Transverse colon (tissue), 4 donors: ENCODE measurements around the gene SCAMP4.

Experiments used
- CTCF ChIP-seq, 5 experiments: fragments of 200-600 bp in 3 of 5; fragments of 450-650 bp in 2 of 5; sonication (generic) in 3 of 5; IDR thresholded peaks; 1 replicate in 2 of 5; 2 replicates in 3 of 5; pipeline ENCODE4 v1.5.1; 2016 to 2017; ENCODE audit warnings: antibody characterized with exemption in 5 of 5, inconsistent platforms in 3 of 5, mild to moderate bottlenecking in 2 of 5, moderate library complexity in 1 of 5
- EP300 ChIP-seq: sonication (generic); formaldehyde crosslinking; IDR thresholded peaks from one replicate; pipeline ENCODE4 v1.6.1; 2017; ENCODE audit warnings: antibody characterized with exemption, low read depth
- POLR2A ChIP-seq: fragments of 450-650 bp; IDR thresholded peaks from one replicate; pipeline ENCODE4 v1.6.1; 2016; ENCODE audit warnings: antibody characterized with exemption, mild to moderate bottlenecking, moderate library complexity
- POLR2AphosphoS5 ChIP-seq, 3 donors: sonication (generic); formaldehyde crosslinking; IDR thresholded peaks; one replicate each; pipeline ENCODE4 v1.6.1; 2016; ENCODE audit warnings: antibody characterized with exemption in 3 of 3

GRCh38 chr19:1901940-1902404 lies 3.2 kb upstream of the SCAMP4 start:
- no peak for TF ChIP-seq CTCF (IDR thresholded peaks at IDR 0.05)
- TF ChIP-seq POLR2A: no peak
- TF ChIP-seq EP300: no peak
- no peak for TF ChIP-seq POLR2AphosphoS5 (IDR thresholded peaks at IDR 0.05)
